ENCODE results near the gene NDRG4. TPM values are rescaled to one million over a fixed set of nuclear protein-coding genes. Genes with fewer than 3 reads are reported as not detected.
A peak's percentile ranks its signal among the peaks of the same experiment; 100 is the strongest.

The NDRG4 gene
- total and polyA plus RNA-seq, 2 of the 13 experiments (the other 11 are each of a cell fraction or from before 2014, with no cell fraction given) = 1.7 to 2.7 TPM

DNA sequence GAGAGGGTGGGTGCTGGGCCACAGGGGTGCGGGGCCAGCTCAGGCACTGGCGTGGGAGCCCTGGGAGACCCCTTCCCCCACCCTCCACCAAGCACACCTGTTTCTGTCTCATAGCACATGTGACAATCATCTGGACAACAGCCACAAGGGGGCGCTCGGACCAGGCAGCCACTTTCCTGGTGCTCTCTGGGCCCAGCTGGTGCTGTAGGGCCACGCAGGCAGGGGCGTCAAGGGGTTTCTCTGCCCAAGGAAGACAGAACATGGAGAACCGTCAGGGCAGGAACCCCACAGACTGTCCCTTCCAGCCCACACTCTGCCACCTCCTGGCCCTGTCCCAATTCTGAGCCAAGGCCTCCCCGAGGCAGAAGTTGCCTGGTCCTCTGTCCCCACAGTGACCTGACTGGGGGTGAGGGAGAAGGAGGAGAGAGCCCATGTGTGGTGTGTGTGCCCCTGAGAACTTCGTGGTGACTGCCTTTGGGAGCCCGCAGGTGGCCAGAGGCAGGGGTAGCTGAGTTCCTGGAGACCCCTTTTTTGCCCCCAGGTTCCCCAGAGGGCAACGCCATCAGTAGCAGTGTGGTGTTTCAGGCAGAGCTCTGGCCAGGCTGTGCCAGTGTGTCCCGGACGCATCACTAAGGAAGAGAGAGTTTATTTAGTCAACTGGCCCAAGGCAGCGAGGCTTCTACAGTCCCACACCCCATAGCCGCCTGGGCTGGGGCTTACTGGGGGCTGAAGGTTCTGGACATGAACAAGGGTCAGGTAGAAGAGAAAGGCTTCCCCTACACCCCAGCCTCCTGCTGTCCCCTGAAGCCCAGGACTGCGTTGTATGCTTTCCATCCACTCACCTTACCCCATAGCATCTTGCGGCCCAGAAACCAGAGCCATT lies 12.2 kb downstream of the NDRG4 start (continued):
- TF ChIP-seq, protein P1, sequence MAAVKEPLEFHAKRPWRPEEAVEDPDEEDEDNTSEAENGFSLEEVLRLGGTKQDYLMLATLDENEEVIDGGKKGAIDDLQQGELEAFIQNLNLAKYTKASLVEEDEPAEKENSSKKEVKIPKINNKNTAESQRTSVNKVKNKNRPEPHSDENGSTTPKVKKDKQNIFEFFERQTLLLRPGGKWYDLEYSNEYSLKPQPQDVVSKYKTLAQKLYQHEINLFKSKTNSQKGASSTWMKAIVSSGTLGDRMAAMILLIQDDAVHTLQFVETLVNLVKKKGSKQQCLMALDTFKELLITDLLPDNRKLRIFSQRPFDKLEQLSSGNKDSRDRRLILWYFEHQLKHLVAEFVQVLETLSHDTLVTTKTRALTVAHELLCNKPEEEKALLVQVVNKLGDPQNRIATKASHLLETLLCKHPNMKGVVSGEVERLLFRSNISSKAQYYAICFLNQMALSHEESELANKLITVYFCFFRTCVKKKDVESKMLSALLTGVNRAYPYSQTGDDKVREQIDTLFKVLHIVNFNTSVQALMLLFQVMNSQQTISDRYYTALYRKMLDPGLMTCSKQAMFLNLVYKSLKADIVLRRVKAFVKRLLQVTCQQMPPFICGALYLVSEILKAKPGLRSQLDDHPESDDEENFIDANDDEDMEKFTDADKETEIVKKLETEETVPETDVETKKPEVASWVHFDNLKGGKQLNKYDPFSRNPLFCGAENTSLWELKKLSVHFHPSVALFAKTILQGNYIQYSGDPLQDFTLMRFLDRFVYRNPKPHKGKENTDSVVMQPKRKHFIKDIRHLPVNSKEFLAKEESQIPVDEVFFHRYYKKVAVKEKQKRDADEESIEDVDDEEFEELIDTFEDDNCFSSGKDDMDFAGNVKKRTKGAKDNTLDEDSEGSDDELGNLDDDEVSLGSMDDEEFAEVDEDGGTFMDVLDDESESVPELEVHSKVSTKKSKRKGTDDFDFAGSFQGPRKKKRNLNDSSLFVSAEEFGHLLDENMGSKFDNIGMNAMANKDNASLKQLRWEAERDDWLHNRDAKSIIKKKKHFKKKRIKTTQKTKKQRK (IDR thresholded peaks at IDR 0.05; ENCODE audit: low read length) = no peak
- peak; percentile 59; the same call in 1 of the 2 replicates for TF ChIP-seq SAP130 (CRISPR knock-in tag; IDR thresholded peaks at IDR 0.05; ENCODE audit: low read depth)
- peak; percentile 37 for TF ChIP-seq BHLHE40 (IDR thresholded peaks at IDR 0.05; ENCODE audit: low read length)
- TF ChIP-seq, protein P2, sequence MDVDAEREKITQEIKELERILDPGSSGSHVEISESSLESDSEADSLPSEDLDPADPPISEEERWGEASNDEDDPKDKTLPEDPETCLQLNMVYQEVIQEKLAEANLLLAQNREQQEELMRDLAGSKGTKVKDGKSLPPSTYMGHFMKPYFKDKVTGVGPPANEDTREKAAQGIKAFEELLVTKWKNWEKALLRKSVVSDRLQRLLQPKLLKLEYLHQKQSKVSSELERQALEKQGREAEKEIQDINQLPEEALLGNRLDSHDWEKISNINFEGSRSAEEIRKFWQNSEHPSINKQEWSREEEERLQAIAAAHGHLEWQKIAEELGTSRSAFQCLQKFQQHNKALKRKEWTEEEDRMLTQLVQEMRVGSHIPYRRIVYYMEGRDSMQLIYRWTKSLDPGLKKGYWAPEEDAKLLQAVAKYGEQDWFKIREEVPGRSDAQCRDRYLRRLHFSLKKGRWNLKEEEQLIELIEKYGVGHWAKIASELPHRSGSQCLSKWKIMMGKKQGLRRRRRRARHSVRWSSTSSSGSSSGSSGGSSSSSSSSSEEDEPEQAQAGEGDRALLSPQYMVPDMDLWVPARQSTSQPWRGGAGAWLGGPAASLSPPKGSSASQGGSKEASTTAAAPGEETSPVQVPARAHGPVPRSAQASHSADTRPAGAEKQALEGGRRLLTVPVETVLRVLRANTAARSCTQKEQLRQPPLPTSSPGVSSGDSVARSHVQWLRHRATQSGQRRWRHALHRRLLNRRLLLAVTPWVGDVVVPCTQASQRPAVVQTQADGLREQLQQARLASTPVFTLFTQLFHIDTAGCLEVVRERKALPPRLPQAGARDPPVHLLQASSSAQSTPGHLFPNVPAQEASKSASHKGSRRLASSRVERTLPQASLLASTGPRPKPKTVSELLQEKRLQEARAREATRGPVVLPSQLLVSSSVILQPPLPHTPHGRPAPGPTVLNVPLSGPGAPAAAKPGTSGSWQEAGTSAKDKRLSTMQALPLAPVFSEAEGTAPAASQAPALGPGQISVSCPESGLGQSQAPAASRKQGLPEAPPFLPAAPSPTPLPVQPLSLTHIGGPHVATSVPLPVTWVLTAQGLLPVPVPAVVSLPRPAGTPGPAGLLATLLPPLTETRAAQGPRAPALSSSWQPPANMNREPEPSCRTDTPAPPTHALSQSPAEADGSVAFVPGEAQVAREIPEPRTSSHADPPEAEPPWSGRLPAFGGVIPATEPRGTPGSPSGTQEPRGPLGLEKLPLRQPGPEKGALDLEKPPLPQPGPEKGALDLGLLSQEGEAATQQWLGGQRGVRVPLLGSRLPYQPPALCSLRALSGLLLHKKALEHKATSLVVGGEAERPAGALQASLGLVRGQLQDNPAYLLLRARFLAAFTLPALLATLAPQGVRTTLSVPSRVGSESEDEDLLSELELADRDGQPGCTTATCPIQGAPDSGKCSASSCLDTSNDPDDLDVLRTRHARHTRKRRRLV (CRISPR knock-in tag; IDR thresholded peaks at IDR 0.05) = no peak
- peak; percentile 50; the same call in 1 of the 2 replicates for TF ChIP-seq NFKB2 (CRISPR knock-in tag; IDR thresholded peaks at IDR 0.05; ENCODE audit: borderline replicate concordance)
- peak; percentile 35 for TF ChIP-seq FOSL2 (CRISPR knock-in tag; IDR thresholded peaks at IDR 0.05)
- TF ChIP-seq, protein P3, sequence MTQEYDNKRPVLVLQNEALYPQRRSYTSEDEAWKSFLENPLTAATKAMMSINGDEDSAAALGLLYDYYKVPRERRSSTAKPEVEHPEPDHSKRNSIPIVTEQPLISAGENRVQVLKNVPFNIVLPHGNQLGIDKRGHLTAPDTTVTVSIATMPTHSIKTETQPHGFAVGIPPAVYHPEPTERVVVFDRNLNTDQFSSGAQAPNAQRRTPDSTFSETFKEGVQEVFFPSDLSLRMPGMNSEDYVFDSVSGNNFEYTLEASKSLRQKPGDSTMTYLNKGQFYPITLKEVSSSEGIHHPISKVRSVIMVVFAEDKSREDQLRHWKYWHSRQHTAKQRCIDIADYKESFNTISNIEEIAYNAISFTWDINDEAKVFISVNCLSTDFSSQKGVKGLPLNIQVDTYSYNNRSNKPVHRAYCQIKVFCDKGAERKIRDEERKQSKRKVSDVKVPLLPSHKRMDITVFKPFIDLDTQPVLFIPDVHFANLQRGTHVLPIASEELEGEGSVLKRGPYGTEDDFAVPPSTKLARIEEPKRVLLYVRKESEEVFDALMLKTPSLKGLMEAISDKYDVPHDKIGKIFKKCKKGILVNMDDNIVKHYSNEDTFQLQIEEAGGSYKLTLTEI (CRISPR knock-in tag; conservative IDR thresholded peaks at IDR 0.05) = no peak
- TF ChIP-seq, protein P4, sequence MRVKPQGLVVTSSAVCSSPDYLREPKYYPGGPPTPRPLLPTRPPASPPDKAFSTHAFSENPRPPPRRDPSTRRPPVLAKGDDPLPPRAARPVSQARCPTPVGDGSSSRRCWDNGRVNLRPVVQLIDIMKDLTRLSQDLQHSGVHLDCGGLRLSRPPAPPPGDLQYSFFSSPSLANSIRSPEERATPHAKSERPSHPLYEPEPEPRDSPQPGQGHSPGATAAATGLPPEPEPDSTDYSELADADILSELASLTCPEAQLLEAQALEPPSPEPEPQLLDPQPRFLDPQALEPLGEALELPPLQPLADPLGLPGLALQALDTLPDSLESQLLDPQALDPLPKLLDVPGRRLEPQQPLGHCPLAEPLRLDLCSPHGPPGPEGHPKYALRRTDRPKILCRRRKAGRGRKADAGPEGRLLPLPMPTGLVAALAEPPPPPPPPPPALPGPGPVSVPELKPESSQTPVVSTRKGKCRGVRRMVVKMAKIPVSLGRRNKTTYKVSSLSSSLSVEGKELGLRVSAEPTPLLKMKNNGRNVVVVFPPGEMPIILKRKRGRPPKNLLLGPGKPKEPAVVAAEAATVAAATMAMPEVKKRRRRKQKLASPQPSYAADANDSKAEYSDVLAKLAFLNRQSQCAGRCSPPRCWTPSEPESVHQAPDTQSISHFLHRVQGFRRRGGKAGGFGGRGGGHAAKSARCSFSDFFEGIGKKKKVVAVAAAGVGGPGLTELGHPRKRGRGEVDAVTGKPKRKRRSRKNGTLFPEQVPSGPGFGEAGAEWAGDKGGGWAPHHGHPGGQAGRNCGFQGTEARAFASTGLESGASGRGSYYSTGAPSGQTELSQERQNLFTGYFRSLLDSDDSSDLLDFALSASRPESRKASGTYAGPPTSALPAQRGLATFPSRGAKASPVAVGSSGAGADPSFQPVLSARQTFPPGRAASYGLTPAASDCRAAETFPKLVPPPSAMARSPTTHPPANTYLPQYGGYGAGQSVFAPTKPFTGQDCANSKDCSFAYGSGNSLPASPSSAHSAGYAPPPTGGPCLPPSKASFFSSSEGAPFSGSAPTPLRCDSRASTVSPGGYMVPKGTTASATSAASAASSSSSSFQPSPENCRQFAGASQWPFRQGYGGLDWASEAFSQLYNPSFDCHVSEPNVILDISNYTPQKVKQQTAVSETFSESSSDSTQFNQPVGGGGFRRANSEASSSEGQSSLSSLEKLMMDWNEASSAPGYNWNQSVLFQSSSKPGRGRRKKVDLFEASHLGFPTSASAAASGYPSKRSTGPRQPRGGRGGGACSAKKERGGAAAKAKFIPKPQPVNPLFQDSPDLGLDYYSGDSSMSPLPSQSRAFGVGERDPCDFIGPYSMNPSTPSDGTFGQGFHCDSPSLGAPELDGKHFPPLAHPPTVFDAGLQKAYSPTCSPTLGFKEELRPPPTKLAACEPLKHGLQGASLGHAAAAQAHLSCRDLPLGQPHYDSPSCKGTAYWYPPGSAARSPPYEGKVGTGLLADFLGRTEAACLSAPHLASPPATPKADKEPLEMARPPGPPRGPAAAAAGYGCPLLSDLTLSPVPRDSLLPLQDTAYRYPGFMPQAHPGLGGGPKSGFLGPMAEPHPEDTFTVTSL (CRISPR knock-in tag; IDR thresholded peaks at IDR 0.05; ENCODE audit: borderline replicate concordance) = no peak
